Measurements from ENCODE around the gene ONECUT3. TPM values are rescaled to one million over a fixed set of nuclear protein-coding genes. Genes with fewer than 3 reads are reported as not detected.

The ONECUT3 gene
- total and polyA plus RNA-seq, 4 donors: not detected

- Histone ChIP-seq H3K4me3 (ENCODE audit: low read depth in 1 of 3, low read length in 3 of 3) (no peak overlapping the region), H3K9ac (ENCODE audit: low read depth in 1 of 2, low read length in 2 of 2) (no peak overlapping the region), H3K27me3 (ENCODE audit: control insufficient read depth in 4 of 4, insufficient read depth in 4 of 4, low read length in 3 of 4) (no peaks in the 10 kb centered on the region), H3K4me1 (ENCODE audit: control insufficient read depth in 4 of 4, insufficient read depth in 4 of 4, low read length in 3 of 4) (no peaks in the 10 kb centered on the region), H3K27ac (ENCODE audit: low read depth in 1 of 2, low read length in 2 of 2) (no peak overlapping the region), H3K9me3 (ENCODE audit: control insufficient read depth in 4 of 4, low read length in 3 of 4) (no peaks in the 10 kb centered on the region), H3K36me3 (ENCODE audit: control insufficient read depth in 4 of 4, insufficient read depth in 3 of 4, low read depth in 1 of 4, low read length in 3 of 4) (no peaks in the 10 kb centered on the region)
- DNase-seq (ENCODE audit: low spot score): no peak
- 87% methylated on average over 2 of the region's 2 CpGs for WGBS
- TF ChIP-seq EGR1 (IDR thresholded peaks at IDR 0.05; ENCODE audit: low read depth in 2 of 2) (no peak), MAX (IDR thresholded peaks at IDR 0.05) (no peak), CTCF (IDR thresholded peaks at IDR 0.05; ENCODE audit: low read depth, low read length, missing input control) (no peak)
Measured at GRCh38 chr19:1713170-1713569, 40.1 kb upstream of the ONECUT3 start.

GRCh38 chr19:1715540-1715939 is 37.8 kb upstream of the ONECUT3 start:
- 59% methylated on average over 13 of the region's 13 CpGs for WGBS
- Histone ChIP-seq H3K27me3 (ENCODE audit: control insufficient read depth in 4 of 4, insufficient read depth in 4 of 4, low read length in 3 of 4) (no peaks in the 10 kb centered on the region), H3K9me3 (ENCODE audit: control insufficient read depth in 4 of 4, low read length in 3 of 4) (no peaks in the 10 kb centered on the region), H3K27ac (ENCODE audit: low read depth in 1 of 2, low read length in 2 of 2) (no peak overlapping the region), H3K4me3 (ENCODE audit: low read depth in 1 of 3, low read length in 3 of 3) (no peak overlapping the region), H3K4me1 (ENCODE audit: control insufficient read depth in 4 of 4, insufficient read depth in 4 of 4, low read length in 3 of 4) (no peaks in the 10 kb centered on the region), H3K36me3 (ENCODE audit: control insufficient read depth in 4 of 4, insufficient read depth in 3 of 4, low read depth in 1 of 4, low read length in 3 of 4) (no peaks in the 10 kb centered on the region), H3K9ac (ENCODE audit: low read depth in 1 of 2, low read length in 2 of 2) (no peak overlapping the region)
- TF ChIP-seq FOXA2 (IDR thresholded peaks at IDR 0.05) (no peak), REST (IDR thresholded peaks at IDR 0.05) (no peak), ATF3 (IDR thresholded peaks at IDR 0.05) (no peak), FOXA1 (IDR thresholded peaks at IDR 0.05) (no peak), JUND (IDR thresholded peaks at IDR 0.05) (no peak), HNF4A (conservative IDR thresholded peaks at IDR 0.05) (no peak), ZBTB33 (IDR thresholded peaks at IDR 0.05) (no peak), GABPA (IDR thresholded peaks at IDR 0.05 in 1 of 2, conservative IDR thresholded peaks at IDR 0.05 in 1 of 2) (no peak), RXRA (IDR thresholded peaks at IDR 0.05) (no peak), EGR1 (IDR thresholded peaks at IDR 0.05; ENCODE audit: low read depth in 2 of 2) (no peak), YY1 (IDR thresholded peaks at IDR 0.05) (no peak), SP1 (IDR thresholded peaks at IDR 0.05) (no peak), HNF4G (IDR thresholded peaks at IDR 0.05) (no peak), NR2F2 (IDR thresholded peaks at IDR 0.05) (no peak)
- no peak for DNase-seq (ENCODE audit: low spot score)

All from liver (tissue), 9 donors.